K562 (cell line): ENCODE measurements around the gene CLHC1. TPM values are rescaled to one million over a fixed set of nuclear protein-coding genes. Genes with fewer than 3 reads are reported as not detected.
"Not testable (repeated sequence)": the region's sequence is repeated elsewhere in the genome, so short reads cannot be mapped to it uniquely, and the experiment has no call there.

Source experiments
- ATAC-seq: fragments of 200-7000 bp; cut with Tn5 transposase; 3 replicates; pipeline ENCODE4 v1.9.1; 2020; ENCODE audit warnings: moderate library complexity
- BruUV-seq: library from RNA; stranded (reverse); fragments of 400-500 nt; replicated peaks from 2 replicates; lab custom pipeline; 2021; lab: Mats Ljungman, UMichigan
- CTCF ChIA-PET: fragments of 300-600 bp; formaldehyde crosslinking; extraction: SDS; loops from one replicate; lab custom pipeline; 2021; ENCODE audit warnings: low intra/inter-chr PET ratio; lab: Yijun Ruan, JAX
- POLR2A ChIA-PET: fragments of 300-600, 350-650 bp; sonication (Branson Sonifier 250); formaldehyde crosslinking; extraction: SDS; loops from one replicate; lab custom pipeline; 2021; ENCODE audit warnings: antibody characterized with exemption, inconsistent platforms; lab: Yijun Ruan, JAX
- DNase-seq, 4 experiments: peaks; one replicate each; pipeline versions ENCODE4 v3.0.0 to v3.0.0-alpha.2; 2011 to 2018; ENCODE audit warnings: low spot score in 3 of 4, mixed read lengths in 3 of 4; ENCODE audit errors: extremely low read depth in 1 of 4
- FAIRE-seq: peaks from 2 replicates; lab custom pipeline; 2011; peaks lifted over from hg19 to GRCh38; lab: Jason Lieb, UNC
- H2AFZ ChIP-seq: 2 replicates; pipeline ENCODE4 v1.6.0; 2011; ENCODE audit warnings: low read depth, low read length, control low read depth, inconsistent platforms
- H3K27ac ChIP-seq: fragments of 200-600 bp; 3 replicates; pipeline ENCODE4 v1.8.0; 2011; ENCODE audit warnings: low read depth, mild to moderate bottlenecking, control low read depth, inconsistent platforms, low read length, moderate library complexity, mixed read lengths; ENCODE audit errors: extremely low read depth
- H3K27me3 ChIP-seq, 2 experiments: fragments of 300-600 bp in 1 of 2; 2 replicates in 1 of 2; 3 replicates in 1 of 2; pipeline versions ENCODE4 v1.6.0 to v1.8.0; 2011; ENCODE audit warnings: inconsistent platforms in 2 of 2, low read length in 2 of 2, mild to moderate bottlenecking in 1 of 2, mixed read lengths in 1 of 2, moderate library complexity in 1 of 2; ENCODE audit not compliant: control insufficient read depth in 2 of 2, insufficient read depth in 2 of 2
- H3K36me3 ChIP-seq: fragments of 300-600 bp; 3 replicates; pipeline ENCODE4 v1.8.0; 2011; ENCODE audit warnings: mild to moderate bottlenecking, low read length, inconsistent platforms; ENCODE audit not compliant: control insufficient read depth, insufficient read depth
- H3K4me1 ChIP-seq, 2 experiments: fragments of 200-600 bp in 1 of 2; replicated peaks in 1 of 2; 2 replicates in 1 of 2; 3 replicates in 1 of 2; pipeline versions ENCODE4 v1.5.1 to v1.8.0; 2011; ENCODE audit warnings: inconsistent platforms in 2 of 2, low read length in 2 of 2, mild to moderate bottlenecking in 1 of 2, mixed read lengths in 1 of 2, moderate library complexity in 1 of 2; ENCODE audit not compliant: control insufficient read depth in 2 of 2, insufficient read depth in 2 of 2
- H3K4me2 ChIP-seq: 2 replicates; pipeline ENCODE4 v1.6.1; 2011; ENCODE audit warnings: low read length, control low read depth, inconsistent platforms, mixed read lengths; ENCODE audit not compliant: insufficient read depth
- H3K4me3 ChIP-seq: fragments of 200-600 bp; sonication (generic), shearing (Covaris generic); 2 replicates; pipeline ENCODE4 v1.5.1; 2016; ENCODE audit warnings: control low read depth, inconsistent platforms
- H3K79me2 ChIP-seq: fragments of 200-600 bp; 3 replicates; pipeline ENCODE4 v1.8.0; 2011; ENCODE audit warnings: low read length, inconsistent platforms; ENCODE audit not compliant: control insufficient read depth, insufficient read depth
- H3K9ac ChIP-seq, 2 experiments: 2 replicates each; pipeline versions ENCODE4 v1.6.0 to v1.6.1; 2011; ENCODE audit warnings: low read depth in 2 of 2, low read length in 2 of 2, control low read depth in 1 of 2, inconsistent platforms in 1 of 2, mild to moderate bottlenecking in 1 of 2, mixed read lengths in 1 of 2; ENCODE audit not compliant: insufficient read depth in 1 of 2
- H3K9me1 ChIP-seq: one replicate; pipeline ENCODE4 v1.6.0; 2011; ENCODE audit warnings: inconsistent platforms, mild to moderate bottlenecking, low read length, moderate library complexity; ENCODE audit not compliant: control insufficient read depth, insufficient read depth
- H3K9me3 ChIP-seq: replicated peaks from 2 replicates; pipeline ENCODE4 v1.5.1; 2011; ENCODE audit warnings: low read depth, low read length, inconsistent platforms; ENCODE audit not compliant: control insufficient read depth, insufficient read depth
- H4K20me1 ChIP-seq: replicated peaks from 2 replicates; pipeline ENCODE4 v1.6.1; 2011; ENCODE audit warnings: low read length, inconsistent platforms, mixed read lengths; ENCODE audit not compliant: control insufficient read depth, insufficient read depth
- ILF3 ChIP-seq: fragments of 450-650 bp; IDR thresholded peaks from 2 replicates; pipeline ENCODE4 v1.6.1; 2018; ENCODE audit warnings: antibody characterized with exemption, mild to moderate bottlenecking, moderate library complexity, borderline replicate concordance
- KDM1A ChIP-seq, 2 experiments: fragments of 450-650 bp; IDR thresholded peaks; 2 replicates each; pipeline ENCODE4 v1.6.1; 2016; ENCODE audit warnings: mild to moderate bottlenecking in 2 of 2
- ZC3H11A ChIP-seq: IDR thresholded peaks from 2 replicates; pipeline ENCODE4 v1.6.1; 2012; ENCODE audit warnings: low read depth, low read length, improper control_type of control experiment
- ZSCAN29 ChIP-seq: fragments of 450-650 bp; IDR thresholded peaks from 2 replicates; pipeline ENCODE4 v1.6.1; 2017
- WGBS: fragments of 100-300 bp; shearing (Covaris generic); methylation state at CpG from one replicate; pipeline ENCODE4 v1.1.6; 2016; ENCODE audit warnings: low coverage, mixed read lengths; ENCODE audit not compliant: insufficient coverage; ENCODE audit errors: missing lambda C conversion rate; 5-methylcytosine and 5-hydroxymethylcytosine counted together
- in situ Hi-C: fragments of 300-500 bp; cut with MboI; formaldehyde crosslinking; loops from 4 replicates; pipeline ENCODE4 v1.15.0; 2018; ENCODE audit warnings: inconsistent platforms, mixed read lengths
- intact Hi-C: fragments of 100-400 bp; cut with micrococcal nuclease; formaldehyde crosslinking; loops from 2 replicates; pipeline ENCODE4 v1.14.2; 2022
- polyA plus RNA-seq, 8 experiments: library from polyadenylated mRNA; depleted of rRNA in 4 of 8; stranded (reverse) in 5 of 8; unstranded in 3 of 8; fragments of >200 nt; fragmentation: Nextera tagmentation in 2 of 8; fragmentation: Illumina TruSeq in 1 of 8; extraction: Ambion mirVana in 2 of 8; extraction: Trizol in 1 of 8; gene quantifications; 2 replicates each; pipeline versions ENCODE4 v1.2.1 to v1.2.3, GENCODE V29; 2011 to 2014; ENCODE audit warnings: inconsistent platforms in 1 of 8, missing spikeins in 1 of 8
- total RNA-seq, 7 experiments: library from RNA; depleted of rRNA in 6 of 7; stranded (reverse); fragments of >200 nt in 6 of 7; fragmentation: Illumina TruSeq in 2 of 7; extraction: Trizol in 2 of 7; gene quantifications; 2 replicates each; pipeline versions ENCODE4 v1.2.1 to v1.2.3, GENCODE V29; 2011 to 2021; ENCODE audit warnings: low replicate concordance in 1 of 7
- TF ChIP-seq, protein P1 (sequence below): fragments of 450-650 bp; IDR thresholded peaks from 2 replicates; pipeline ENCODE4 v1.6.1; 2016; ENCODE audit warnings: low read depth

The CLHC1 gene
- total and polyA plus RNA-seq, 9 of the 15 experiments (the other 6 are each of a cell fraction or from before 2014, with no cell fraction given): 3.7 to 14.3 (median 8.6) TPM

- DNase-seq (no peak), ATAC-seq (no peak), FAIRE-seq (no peak)
- H3K27ac ChIP-seq: peak overlapping the region; percentile 91
- no peaks in the 10 kb centered on the region for H3K27me3 ChIP-seq
- TSS peak; percentile 89 for BruUV-seq
- peak overlapping the region; percentile 71 for H3K4me3 ChIP-seq
- intact Hi-C loops: loop anchor here (5.0 kb wide), 1 partner anchor 149 kb away; the partner anchor contains the start of gene CCDC88A
- peak overlapping the region; percentile 91 to 98 for H3K9ac ChIP-seq
- TF ChIP-seq ZC3H11A (no peak), KDM1A (IDR thresholded peaks at IDR 0.05) (peak; percentile 51 to 56; a peak in 2 of 4 replicates), ILF3 (no peak), ZSCAN29 (0 out of 2 replicates have a peak, but pooled peaks have one; percentile 8)
- TF ChIP-seq, protein P1, sequence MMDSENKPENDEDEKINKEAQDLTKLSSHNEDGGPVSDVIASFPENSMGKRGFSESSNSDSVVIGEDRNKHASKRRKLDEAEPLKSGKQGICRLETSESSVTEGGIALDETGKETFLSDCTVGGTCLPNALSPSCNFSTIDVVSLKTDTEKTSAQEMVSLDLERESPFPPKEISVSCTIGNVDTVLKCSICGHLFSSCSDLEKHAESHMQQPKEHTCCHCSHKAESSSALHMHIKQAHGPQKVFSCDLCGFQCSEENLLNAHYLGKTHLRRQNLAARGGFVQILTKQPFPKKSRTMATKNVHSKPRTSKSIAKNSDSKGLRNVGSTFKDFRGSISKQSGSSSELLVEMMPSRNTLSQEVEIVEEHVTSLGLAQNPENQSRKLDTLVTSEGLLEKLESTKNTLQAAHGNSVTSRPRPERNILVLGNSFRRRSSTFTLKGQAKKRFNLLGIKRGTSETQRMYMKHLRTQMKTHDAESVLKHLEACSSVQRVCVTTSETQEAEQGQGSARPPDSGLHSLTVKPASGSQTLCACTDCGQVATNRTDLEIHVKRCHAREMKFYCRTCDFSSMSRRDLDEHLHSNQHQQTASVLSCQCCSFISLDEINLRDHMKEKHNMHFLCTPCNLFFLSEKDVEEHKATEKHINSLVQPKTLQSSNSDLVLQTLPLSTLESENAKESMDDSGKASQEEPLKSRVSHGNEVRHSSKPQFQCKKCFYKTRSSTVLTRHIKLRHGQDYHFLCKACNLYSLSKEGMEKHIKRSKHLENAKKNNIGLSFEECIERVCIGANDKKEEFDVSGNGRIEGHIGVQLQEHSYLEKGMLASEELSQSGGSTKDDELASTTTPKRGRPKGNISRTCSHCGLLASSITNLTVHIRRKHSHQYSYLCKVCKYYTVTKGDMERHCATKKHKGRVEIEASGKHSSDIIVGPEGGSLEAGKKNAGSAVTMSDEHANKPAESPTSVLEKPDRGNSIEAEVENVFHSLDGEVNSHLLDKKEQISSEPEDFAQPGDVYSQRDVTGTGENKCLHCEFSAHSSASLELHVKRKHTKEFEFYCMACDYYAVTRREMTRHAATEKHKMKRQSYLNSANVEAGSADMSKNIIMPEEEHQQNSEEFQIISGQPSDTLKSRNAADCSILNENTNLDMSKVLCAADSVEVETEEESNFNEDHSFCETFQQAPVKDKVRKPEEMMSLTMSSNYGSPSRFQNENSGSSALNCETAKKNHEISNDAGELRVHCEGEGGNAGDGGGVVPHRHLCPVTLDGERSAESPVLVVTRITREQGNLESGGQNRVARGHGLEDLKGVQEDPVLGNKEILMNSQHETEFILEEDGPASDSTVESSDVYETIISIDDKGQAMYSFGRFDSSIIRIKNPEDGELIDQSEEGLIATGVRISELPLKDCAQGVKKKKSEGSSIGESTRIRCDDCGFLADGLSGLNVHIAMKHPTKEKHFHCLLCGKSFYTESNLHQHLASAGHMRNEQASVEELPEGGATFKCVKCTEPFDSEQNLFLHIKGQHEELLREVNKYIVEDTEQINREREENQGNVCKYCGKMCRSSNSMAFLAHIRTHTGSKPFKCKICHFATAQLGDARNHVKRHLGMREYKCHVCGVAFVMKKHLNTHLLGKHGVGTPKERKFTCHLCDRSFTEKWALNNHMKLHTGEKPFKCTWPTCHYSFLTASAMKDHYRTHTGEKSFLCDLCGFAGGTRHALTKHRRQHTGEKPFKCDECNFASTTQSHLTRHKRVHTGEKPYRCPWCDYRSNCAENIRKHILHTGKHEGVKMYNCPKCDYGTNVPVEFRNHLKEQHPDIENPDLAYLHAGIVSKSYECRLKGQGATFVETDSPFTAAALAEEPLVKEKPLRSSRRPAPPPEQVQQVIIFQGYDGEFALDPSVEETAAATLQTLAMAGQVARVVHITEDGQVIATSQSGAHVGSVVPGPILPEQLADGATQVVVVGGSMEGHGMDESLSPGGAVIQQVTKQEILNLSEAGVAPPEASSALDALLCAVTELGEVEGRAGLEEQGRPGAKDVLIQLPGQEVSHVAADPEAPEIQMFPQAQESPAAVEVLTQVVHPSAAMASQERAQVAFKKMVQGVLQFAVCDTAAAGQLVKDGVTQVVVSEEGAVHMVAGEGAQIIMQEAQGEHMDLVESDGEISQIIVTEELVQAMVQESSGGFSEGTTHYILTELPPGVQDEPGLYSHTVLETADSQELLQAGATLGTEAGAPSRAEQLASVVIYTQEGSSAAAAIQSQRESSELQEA: peak; percentile 69
- peak overlapping the region; percentile 97 for H2AFZ ChIP-seq
- peak overlapping the region; percentile 99 for H3K4me2 ChIP-seq
- no peaks in the 10 kb centered on the region for H3K9me1 ChIP-seq
- H3K4me1 ChIP-seq: peaks cover 7 to 8% of the 10 kb centered on the region in 2 experiments; a peak in 3 of 5 replicates
- ChIA-PET POLR2A (no interaction called here), CTCF (no interaction called here)
- H3K9me3 ChIP-seq: no peaks in the 10 kb centered on the region
- H3K36me3 ChIP-seq: peaks cover 45% of the 10 kb centered on the region; the same call in 2 of the 3 replicates
- in situ Hi-C loops: no loop called here
- H3K79me2 ChIP-seq: peaks cover 22% of the 10 kb centered on the region
- 1% methylated on average over 13 of the region's 13 CpGs for WGBS
- no peaks in the 10 kb centered on the region for H4K20me1 ChIP-seq
Measured at GRCh38 chr2:55268288-55268906, 36.3 kb upstream of the CLHC1 start.

DNA sequence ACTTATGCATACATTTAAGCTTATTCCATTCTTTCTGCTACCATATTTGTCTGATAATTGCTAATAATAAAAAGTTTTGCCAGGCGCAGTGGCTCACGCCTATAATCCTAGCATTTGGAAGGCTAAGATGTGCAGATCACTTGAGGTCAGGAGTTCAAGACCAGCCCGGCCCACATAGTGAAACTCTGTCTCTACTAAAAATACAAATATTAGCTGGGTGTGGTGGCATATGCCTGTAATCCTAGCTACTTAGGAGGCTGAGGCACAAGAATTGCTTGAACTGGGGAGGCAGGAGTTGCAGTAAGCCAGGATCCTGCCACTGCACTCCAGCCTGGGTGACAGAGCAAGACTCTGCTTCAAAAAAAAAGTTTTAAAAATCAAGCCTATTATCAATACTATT, 27.5 kb upstream of the CLHC1 start:
- 90% methylated on average over 3 of the region's 3 CpGs for WGBS
- in situ Hi-C loops, H3K4me2 ChIP-seq, H4K20me1 ChIP-seq, FAIRE-seq, H3K27me3 ChIP-seq, H3K79me2 ChIP-seq, ATAC-seq, H3K9me1 ChIP-seq, H3K9ac ChIP-seq, H2AFZ ChIP-seq, intact Hi-C loops, H3K9me3 ChIP-seq, POLR2A ChIA-PET, H3K4me1 ChIP-seq, DNase-seq, H3K27ac ChIP-seq, BruUV-seq, CTCF ChIA-PET, H3K4me3 ChIP-seq: not testable (repeated sequence)
- peaks cover 79% of the 10 kb centered on the region for H3K36me3 ChIP-seq
